ENCODE results near the gene USP22.
"Not testable (repeated sequence)": the region's sequence is repeated elsewhere in the genome, so short reads cannot be mapped to it uniquely, and the experiment has no call there.

The USP22 gene

DNA sequence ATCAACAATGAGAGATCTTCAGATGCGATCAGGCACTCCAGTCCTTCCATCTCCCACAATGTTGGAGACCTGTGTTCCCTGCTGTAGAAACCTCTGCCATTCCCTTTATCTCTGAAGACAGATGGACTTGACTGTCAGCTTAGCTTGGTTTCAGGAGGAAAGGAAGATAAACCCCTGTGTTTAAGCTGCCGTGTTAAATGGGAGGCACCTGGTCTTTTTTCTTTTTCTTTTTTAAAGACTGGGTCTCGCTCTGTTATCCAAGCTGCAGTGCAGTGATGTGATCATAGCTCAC lies 63.1 kb downstream of the USP22 start:
- Histone ChIP-seq H2AFZ (ENCODE audit: low read depth) (no peak overlapping the region), H3K9ac (no peak overlapping the region), H3K4me1 (ENCODE audit: low read depth, poor library complexity, severe bottlenecking) (no peaks in the 10 kb centered on the region), H4K20me1 (ENCODE audit: insufficient read depth) (no peaks in the 10 kb centered on the region), H3K4me3 (IDR thresholded peaks at IDR 0.05; ENCODE audit: insufficient read depth, low read depth, low read length) (no peak overlapping the region), H3K27ac (no peak overlapping the region), H3K36me3 (ENCODE audit: insufficient read depth) (no peaks in the 10 kb centered on the region), H3K79me2 (ENCODE audit: insufficient read depth, low read depth) (no peaks in the 10 kb centered on the region), H3K4me2 (no peak overlapping the region), H3K27me3 (ENCODE audit: insufficient read depth, low read depth) (no peaks in the 10 kb centered on the region)
- TF ChIP-seq, protein P1, sequence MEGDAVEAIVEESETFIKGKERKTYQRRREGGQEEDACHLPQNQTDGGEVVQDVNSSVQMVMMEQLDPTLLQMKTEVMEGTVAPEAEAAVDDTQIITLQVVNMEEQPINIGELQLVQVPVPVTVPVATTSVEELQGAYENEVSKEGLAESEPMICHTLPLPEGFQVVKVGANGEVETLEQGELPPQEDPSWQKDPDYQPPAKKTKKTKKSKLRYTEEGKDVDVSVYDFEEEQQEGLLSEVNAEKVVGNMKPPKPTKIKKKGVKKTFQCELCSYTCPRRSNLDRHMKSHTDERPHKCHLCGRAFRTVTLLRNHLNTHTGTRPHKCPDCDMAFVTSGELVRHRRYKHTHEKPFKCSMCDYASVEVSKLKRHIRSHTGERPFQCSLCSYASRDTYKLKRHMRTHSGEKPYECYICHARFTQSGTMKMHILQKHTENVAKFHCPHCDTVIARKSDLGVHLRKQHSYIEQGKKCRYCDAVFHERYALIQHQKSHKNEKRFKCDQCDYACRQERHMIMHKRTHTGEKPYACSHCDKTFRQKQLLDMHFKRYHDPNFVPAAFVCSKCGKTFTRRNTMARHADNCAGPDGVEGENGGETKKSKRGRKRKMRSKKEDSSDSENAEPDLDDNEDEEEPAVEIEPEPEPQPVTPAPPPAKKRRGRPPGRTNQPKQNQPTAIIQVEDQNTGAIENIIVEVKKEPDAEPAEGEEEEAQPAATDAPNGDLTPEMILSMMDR (conservative IDR thresholded peaks at IDR 0.05; ENCODE audit: low read depth, low read length) = no peak

DNA sequence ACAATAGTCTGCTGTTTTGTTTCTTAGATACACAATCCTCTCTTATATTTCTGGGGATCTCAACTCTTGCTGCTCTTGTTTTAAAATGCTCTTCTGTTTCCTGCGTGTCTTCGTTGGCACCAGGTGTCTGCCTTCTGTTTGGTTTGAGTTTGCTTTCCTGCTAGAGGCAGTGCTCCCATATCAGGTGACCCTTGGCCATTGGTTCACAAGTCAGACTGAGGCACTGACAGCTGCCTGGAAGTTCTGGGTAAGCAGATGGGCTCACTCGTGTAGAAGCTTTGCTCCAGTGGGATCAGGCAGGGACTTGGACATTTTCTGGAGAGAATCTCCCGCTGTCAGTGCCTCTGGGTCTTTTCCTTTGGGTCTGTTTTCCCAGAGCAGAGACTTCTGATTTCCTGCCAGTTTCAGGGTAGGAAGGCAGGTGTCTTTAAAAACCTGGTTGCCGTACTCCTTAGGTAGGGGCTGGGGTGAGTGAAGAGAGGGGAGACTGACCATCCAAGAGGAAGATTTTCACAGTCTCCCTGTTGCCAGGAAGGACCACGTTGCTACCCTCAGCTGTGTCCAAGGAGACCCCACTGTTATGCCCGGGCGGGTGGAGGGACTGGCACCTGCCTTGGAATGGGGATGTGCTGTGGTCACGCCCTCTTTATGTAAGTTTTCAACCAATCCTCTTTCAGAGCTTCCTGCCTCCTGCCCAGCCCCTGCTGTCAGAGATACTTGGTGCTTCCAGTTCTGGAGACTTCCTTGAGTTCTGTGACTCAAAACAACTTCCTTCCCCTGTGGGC lies 63.6 kb downstream of the USP22 start:
- not testable (repeated sequence) for H3K9ac ChIP-seq; H3K79me2 ChIP-seq (ENCODE audit: insufficient read depth, low read depth); H3K4me1 ChIP-seq (ENCODE audit: low read depth, poor library complexity, severe bottlenecking); H3K4me2 ChIP-seq; H3K27me3 ChIP-seq (ENCODE audit: insufficient read depth, low read depth); H3K4me3 ChIP-seq (IDR thresholded peaks at IDR 0.05; ENCODE audit: insufficient read depth, low read depth, low read length); H3K27ac ChIP-seq; H3K36me3 ChIP-seq (ENCODE audit: insufficient read depth); H4K20me1 ChIP-seq (ENCODE audit: insufficient read depth); H2AFZ ChIP-seq (ENCODE audit: low read depth)

DNA sequence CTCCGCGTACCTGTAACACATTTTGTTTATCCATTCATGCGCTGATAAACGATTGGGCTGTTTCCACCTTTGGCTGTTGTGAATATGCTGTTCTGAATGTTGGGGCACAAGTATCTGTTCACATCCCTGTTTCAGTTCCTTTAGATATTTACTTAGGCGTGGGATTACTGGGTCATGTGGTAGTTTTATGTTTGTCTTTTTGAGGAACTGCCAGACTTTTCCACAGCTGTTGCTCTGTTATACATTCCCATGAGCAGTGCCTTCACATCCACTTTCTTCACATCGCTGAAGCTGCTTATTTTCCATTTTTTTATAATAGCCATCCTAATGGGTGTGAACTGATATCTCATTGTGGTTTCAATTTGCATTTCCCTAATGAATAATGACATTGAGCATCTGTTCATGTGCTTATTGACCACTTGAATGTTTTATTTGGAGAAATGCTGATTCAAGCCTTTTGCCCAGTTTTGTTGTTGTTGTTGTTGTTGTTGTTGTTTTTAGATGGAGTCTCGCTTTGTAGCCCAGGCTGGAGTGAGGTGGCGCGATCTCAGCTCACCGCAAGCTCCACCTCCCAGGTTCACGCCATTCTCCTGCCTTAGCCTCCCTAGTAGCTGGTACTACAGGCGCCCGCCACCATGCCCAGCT lies 65.1 kb downstream of the USP22 start:
- not testable (repeated sequence) for H3K4me3 ChIP-seq (IDR thresholded peaks at IDR 0.05; ENCODE audit: insufficient read depth, low read depth, low read length); H4K20me1 ChIP-seq (ENCODE audit: insufficient read depth); H3K27me3 ChIP-seq (ENCODE audit: insufficient read depth, low read depth); H3K79me2 ChIP-seq (ENCODE audit: insufficient read depth, low read depth); H3K36me3 ChIP-seq (ENCODE audit: insufficient read depth); H2AFZ ChIP-seq (ENCODE audit: low read depth); H3K9ac ChIP-seq; H3K4me2 ChIP-seq; H3K4me1 ChIP-seq (ENCODE audit: low read depth, poor library complexity, severe bottlenecking); H3K27ac ChIP-seq

DNA sequence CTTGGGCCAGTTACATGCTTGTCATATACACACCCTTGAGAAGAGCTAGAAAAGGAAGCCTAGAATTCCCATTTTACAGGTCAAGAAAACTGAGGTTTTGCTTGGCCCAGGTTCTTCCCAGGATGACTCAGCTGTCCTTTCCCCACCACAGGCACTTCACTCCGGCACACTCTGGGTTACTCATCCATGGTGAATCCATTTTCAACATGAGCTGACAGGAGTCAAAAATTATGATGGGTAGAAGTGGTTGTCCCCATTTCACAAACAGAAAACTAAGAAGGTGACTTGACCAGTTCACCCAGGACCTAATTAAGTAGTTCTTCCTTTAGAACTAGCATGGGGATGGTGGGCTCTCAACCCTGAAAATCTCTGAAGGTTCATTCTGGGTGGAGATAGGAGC lies 67.2 kb downstream of the USP22 start:
- TF ChIP-seq, protein P1 (conservative IDR thresholded peaks at IDR 0.05; ENCODE audit: low read depth, low read length) = no peak
- H2AFZ ChIP-seq (ENCODE audit: low read depth) = no peak overlapping the region
- H4K20me1 ChIP-seq (ENCODE audit: insufficient read depth) = no peaks in the 10 kb centered on the region
- H3K27me3 ChIP-seq (ENCODE audit: insufficient read depth, low read depth) = no peaks in the 10 kb centered on the region
- H3K27ac ChIP-seq = no peak overlapping the region
- no peak overlapping the region for H3K9ac ChIP-seq
- no peaks in the 10 kb centered on the region for H3K79me2 ChIP-seq (ENCODE audit: insufficient read depth, low read depth)
- no peak overlapping the region for H3K4me3 ChIP-seq (IDR thresholded peaks at IDR 0.05; ENCODE audit: insufficient read depth, low read depth, low read length)
- H3K4me2 ChIP-seq = no peak overlapping the region
- H3K36me3 ChIP-seq (ENCODE audit: insufficient read depth) = no peaks in the 10 kb centered on the region
- no peaks in the 10 kb centered on the region for H3K4me1 ChIP-seq (ENCODE audit: low read depth, poor library complexity, severe bottlenecking)

DNA sequence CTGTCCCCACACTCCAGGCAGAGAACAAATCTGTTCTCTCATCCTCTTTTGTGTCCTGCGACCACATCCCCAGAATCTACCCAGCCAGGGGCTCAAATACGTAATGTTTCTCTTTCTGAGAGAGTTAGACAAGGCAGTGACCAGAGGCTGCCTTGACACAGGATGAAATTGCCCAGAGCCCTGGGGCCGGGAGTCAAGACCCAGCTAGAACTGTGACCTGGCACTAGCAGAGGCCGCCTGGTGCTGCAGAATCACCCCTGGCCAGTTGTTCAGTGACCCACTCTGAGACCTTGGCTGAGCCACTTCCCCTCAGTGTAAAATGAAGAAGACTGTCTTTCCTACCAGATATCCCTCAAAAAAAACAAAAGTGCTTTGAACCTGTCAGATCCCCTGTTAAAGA lies 72.5 kb downstream of the USP22 start:
- no peaks in the 10 kb centered on the region for H3K79me2 ChIP-seq (ENCODE audit: insufficient read depth, low read depth)
- H3K27ac ChIP-seq = no peak overlapping the region
- H3K4me2 ChIP-seq = no peak overlapping the region
- no peaks in the 10 kb centered on the region for H4K20me1 ChIP-seq (ENCODE audit: insufficient read depth)
- no peaks in the 10 kb centered on the region for H3K36me3 ChIP-seq (ENCODE audit: insufficient read depth)
- TF ChIP-seq, protein P1 (conservative IDR thresholded peaks at IDR 0.05; ENCODE audit: low read depth, low read length) = no peak
- no peaks in the 10 kb centered on the region for H3K27me3 ChIP-seq (ENCODE audit: insufficient read depth, low read depth)
- H3K9ac ChIP-seq = no peak overlapping the region
- peaks cover 4% of the 10 kb centered on the region for H3K4me1 ChIP-seq (ENCODE audit: low read depth, poor library complexity, severe bottlenecking)
- no peak overlapping the region for H2AFZ ChIP-seq (ENCODE audit: low read depth)
- H3K4me3 ChIP-seq (IDR thresholded peaks at IDR 0.05; ENCODE audit: insufficient read depth, low read depth, low read length) = no peak overlapping the region

Measured in KMS-11 (cell line).